Mesendoderm (in vitro differentiated cells): ENCODE results near the gene FAM131A.

ENCODE experiments used
- DNase-seq: peaks from one replicate; pipeline ENCODE4 v3.0.0; 2013
- H2AK5ac ChIP-seq: 2 replicates; pipeline ENCODE4 v1.6.1; 2013; ENCODE audit warnings: low read length, inconsistent platforms
- H2BK120ac ChIP-seq: 2 replicates; pipeline ENCODE4 v1.6.1; 2013; ENCODE audit warnings: low read depth, mild to moderate bottlenecking, low read length, moderate library complexity, mixed read lengths
- H2BK15ac ChIP-seq: replicated peaks from 2 replicates; pipeline ENCODE4 v1.6.1; 2013; ENCODE audit warnings: low read depth, mild to moderate bottlenecking, moderate library complexity
- H2BK5ac ChIP-seq: 2 replicates; pipeline ENCODE4 v1.6.1; 2013; ENCODE audit warnings: low read length, inconsistent platforms
- H3K18ac ChIP-seq: 2 replicates; pipeline ENCODE4 v1.6.1; 2013; ENCODE audit warnings: mild to moderate bottlenecking, low read length, mixed read lengths
- H3K23ac ChIP-seq: one replicate; pipeline ENCODE4 v1.6.1; 2013; ENCODE audit warnings: low read length
- H3K27ac ChIP-seq: 2 replicates; pipeline ENCODE4 v1.5.1; 2013; ENCODE audit warnings: low read depth, mild to moderate bottlenecking, inconsistent platforms, low read length, moderate library complexity
- H3K27me3 ChIP-seq: 2 replicates; pipeline ENCODE4 v1.6.1; 2013; ENCODE audit warnings: low read length, control low read depth, mild to moderate bottlenecking, inconsistent platforms; ENCODE audit not compliant: insufficient read depth, poor library complexity
- H3K36me3 ChIP-seq: 2 replicates; pipeline ENCODE4 v1.6.1; 2013; ENCODE audit warnings: low read length, inconsistent platforms; ENCODE audit not compliant: control insufficient read depth, insufficient read depth
- H3K4ac ChIP-seq: one replicate; pipeline ENCODE4 v1.6.1; 2013; ENCODE audit warnings: low read depth, mild to moderate bottlenecking, low read length, moderate library complexity
- H3K4me1 ChIP-seq: 2 replicates; pipeline ENCODE4 v1.6.1; 2013; ENCODE audit warnings: low read depth, low read length, inconsistent platforms; ENCODE audit not compliant: control insufficient read depth
- H3K4me2 ChIP-seq: 2 replicates; pipeline ENCODE4 v1.6.1; 2013; ENCODE audit warnings: low read length
- H3K4me3 ChIP-seq: 2 replicates; pipeline ENCODE4 v1.5.1; 2013; ENCODE audit warnings: mild to moderate bottlenecking, low read length
- H3K56ac ChIP-seq: one replicate; pipeline ENCODE4 v1.6.1; 2013; ENCODE audit warnings: low read length
- H3K79me1 ChIP-seq: 2 replicates; pipeline ENCODE4 v1.6.1; 2013; ENCODE audit warnings: low read length, inconsistent platforms
- H3K79me2 ChIP-seq: 2 replicates; pipeline ENCODE4 v1.6.1; 2013; ENCODE audit warnings: mild to moderate bottlenecking, low read length; ENCODE audit not compliant: control insufficient read depth, insufficient read depth
- H3K9ac ChIP-seq: 2 replicates; pipeline ENCODE4 v1.6.1; 2013; ENCODE audit warnings: low read length, inconsistent platforms
- H4K5ac ChIP-seq: one replicate; pipeline ENCODE4 v1.6.1; 2013; ENCODE audit warnings: low read length
- H4K8ac ChIP-seq: one replicate; pipeline ENCODE4 v1.6.1; 2013; ENCODE audit warnings: low read depth, mild to moderate bottlenecking, control low read depth, low read length, moderate library complexity
- WGBS: extraction: QIAGEN DNeasy Blood & Tissue Kit; methylation state at CpG from one replicate; pipeline ENCODE4 v1.1.7; 2013; ENCODE audit warnings: low lambda C conversion rate, missing lambda C conversion rate; ENCODE audit not compliant: insufficient coverage; ENCODE audit errors: extremely low coverage; 5-methylcytosine and 5-hydroxymethylcytosine counted together

FAM131A gene

DNA sequence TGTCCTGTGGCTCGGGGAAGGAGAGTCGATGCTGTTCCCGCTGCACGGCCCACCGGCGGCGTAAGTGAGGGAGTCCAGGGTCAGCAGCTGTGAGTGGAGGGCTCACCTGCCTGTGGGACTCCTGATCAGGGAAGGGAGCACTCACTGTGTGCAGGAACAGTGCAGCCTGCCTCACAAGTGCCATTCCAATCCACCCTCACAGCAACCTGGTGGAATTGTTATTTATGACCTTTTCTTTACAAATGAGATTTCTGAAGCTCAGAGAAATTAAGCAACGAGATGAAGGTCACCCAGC is 51.5 kb downstream of the FAM131A start:
- Histone ChIP-seq H3K9ac (no peak overlapping the region), H4K8ac (no peak overlapping the region), H2BK15ac (no peak overlapping the region), H3K36me3 (no peaks in the 10 kb centered on the region), H3K27ac (no peak overlapping the region), H3K79me1 (no peaks in the 10 kb centered on the region), H3K23ac (no peak overlapping the region), H4K5ac (no peak overlapping the region), H3K4me1 (no peaks in the 10 kb centered on the region), H3K18ac (no peak overlapping the region), H3K27me3 (no peaks in the 10 kb centered on the region), H3K79me2 (no peaks in the 10 kb centered on the region), H3K4ac (no peak overlapping the region), H2BK120ac (no peak overlapping the region), H2AK5ac (no peak overlapping the region), H3K4me2 (no peak overlapping the region), H2BK5ac (no peak overlapping the region), H3K56ac (no peak overlapping the region), H3K4me3 (no peak overlapping the region)
- WGBS = no CpG with 5 or more reads among the region's 8 CpGs
- DNase-seq = no peak

GRCh38 chr3:184389384-184389783 is 52.0 kb downstream of the FAM131A start:
- H2BK5ac ChIP-seq = no peak overlapping the region
- H3K27ac ChIP-seq = no peak overlapping the region
- H3K18ac ChIP-seq = no peak overlapping the region
- no peak overlapping the region for H3K9ac ChIP-seq
- no peak overlapping the region for H4K8ac ChIP-seq
- H3K23ac ChIP-seq = no peak overlapping the region
- no peaks in the 10 kb centered on the region for H3K27me3 ChIP-seq
- no peak overlapping the region for H3K56ac ChIP-seq
- no peak overlapping the region for H2BK120ac ChIP-seq
- no peaks in the 10 kb centered on the region for H3K79me1 ChIP-seq
- H4K5ac ChIP-seq = no peak overlapping the region
- no peak overlapping the region for H3K4me3 ChIP-seq
- no peak for DNase-seq
- H3K36me3 ChIP-seq = no peaks in the 10 kb centered on the region
- no peaks in the 10 kb centered on the region for H3K79me2 ChIP-seq
- no peak overlapping the region for H2AK5ac ChIP-seq
- H3K4me2 ChIP-seq = no peak overlapping the region
- no peaks in the 10 kb centered on the region for H3K4me1 ChIP-seq
- H2BK15ac ChIP-seq = no peak overlapping the region
- H3K4ac ChIP-seq = no peak overlapping the region
- WGBS = no CpG with 5 or more reads among the region's 5 CpGs

GRCh38 chr3:184389935-184390528 is 52.6 kb downstream of the FAM131A start:
- Histone ChIP-seq H3K36me3 (no peaks in the 10 kb centered on the region), H2BK5ac (no peak overlapping the region)
- WGBS = no CpG with 5 or more reads among the region's 5 CpGs

GRCh38 chr3:184391266-184391665 is 53.9 kb downstream of the FAM131A start:
- Histone ChIP-seq H2BK5ac (no peak overlapping the region), H3K36me3 (no peaks in the 10 kb centered on the region), H2BK120ac (no peak overlapping the region), H3K4ac (no peak overlapping the region), H3K4me3 (no peak overlapping the region), H3K79me1 (no peaks in the 10 kb centered on the region), H4K8ac (no peak overlapping the region), H2BK15ac (no peak overlapping the region), H3K27ac (no peak overlapping the region), H3K27me3 (no peaks in the 10 kb centered on the region), H2AK5ac (no peak overlapping the region), H4K5ac (no peak overlapping the region), H3K18ac (no peak overlapping the region), H3K79me2 (no peaks in the 10 kb centered on the region), H3K4me2 (no peak overlapping the region), H3K56ac (no peak overlapping the region), H3K23ac (no peak overlapping the region), H3K9ac (no peak overlapping the region), H3K4me1 (no peaks in the 10 kb centered on the region)
- no peak for DNase-seq
- no CpG with 5 or more reads among the region's 3 CpGs for WGBS

More at GRCh38 chr3:184389935-184390528, 52.6 kb downstream of the FAM131A start:
- H3K4ac ChIP-seq = no peak overlapping the region
- H3K4me3 ChIP-seq = no peak overlapping the region
- no peaks in the 10 kb centered on the region for H3K4me1 ChIP-seq
- H3K9ac ChIP-seq = no peak overlapping the region
- no peak overlapping the region for H4K8ac ChIP-seq
- no peak overlapping the region for H2BK15ac ChIP-seq
- H3K4me2 ChIP-seq = no peak overlapping the region
- H3K18ac ChIP-seq = no peak overlapping the region
- H3K79me2 ChIP-seq = no peaks in the 10 kb centered on the region
- no peak for DNase-seq
- H3K27ac ChIP-seq = no peak overlapping the region
- H3K56ac ChIP-seq = no peak overlapping the region
- H2AK5ac ChIP-seq = no peak overlapping the region
- H3K23ac ChIP-seq = no peak overlapping the region
- no peaks in the 10 kb centered on the region for H3K79me1 ChIP-seq
- H3K27me3 ChIP-seq = no peaks in the 10 kb centered on the region
- H4K5ac ChIP-seq = no peak overlapping the region
- H2BK120ac ChIP-seq = no peak overlapping the region

DNA sequence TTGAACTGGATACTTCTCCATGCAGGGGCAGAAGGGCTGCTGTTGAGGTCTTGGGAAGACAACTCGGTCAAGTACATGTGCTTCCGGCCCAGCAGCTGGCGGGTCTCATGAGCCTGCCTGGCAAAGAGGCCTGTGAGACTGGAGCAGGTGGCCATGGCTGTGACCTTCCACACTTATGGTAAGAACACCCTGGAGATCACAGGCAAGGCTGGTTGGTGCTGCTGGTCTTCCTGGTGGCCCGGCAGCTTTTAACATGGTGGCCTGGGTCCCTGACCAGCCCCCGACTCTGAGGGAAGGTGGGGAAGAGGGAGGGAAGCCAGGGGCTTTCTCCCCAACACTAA is 57.9 kb downstream of the FAM131A start:
- Histone ChIP-seq H3K56ac (no peak overlapping the region), H2AK5ac (no peak overlapping the region), H2BK5ac (no peak overlapping the region), H4K5ac (no peak overlapping the region), H3K79me1 (no peaks in the 10 kb centered on the region), H3K27ac (no peak overlapping the region), H3K79me2 (no peaks in the 10 kb centered on the region), H3K36me3 (no peaks in the 10 kb centered on the region), H2BK120ac (no peak overlapping the region), H3K4me1 (no peaks in the 10 kb centered on the region), H3K27me3 (no peaks in the 10 kb centered on the region), H2BK15ac (no peak overlapping the region), H4K8ac (no peak overlapping the region), H3K23ac (no peak overlapping the region), H3K18ac (no peak overlapping the region), H3K4ac (no peak overlapping the region), H3K4me2 (no peak overlapping the region), H3K9ac (no peak overlapping the region), H3K4me3 (no peak overlapping the region)
- no peak for DNase-seq
- WGBS = no CpG with 5 or more reads among the region's 5 CpGs
